Activated T-cell treated with anti-CD3 and anti-CD28 coated beads, Interleukin-2, amount 50 U/mL, for 24 hours (primary cell): ENCODE results near the gene CFAP54.
"Not testable (repeated sequence)": the region's sequence is repeated elsewhere in the genome, so short reads cannot be mapped to it uniquely, and the experiment has no call there.

Source experiments
- DNase-seq: peaks from one replicate; pipeline ENCODE4 v3.0.0-alpha.2; 2020
- H3K27ac Mint-ChIP-seq: 2 replicates; pipeline ENCODE4 v1.8.0; 2020; ENCODE audit warnings: mild to moderate bottlenecking, mixed read lengths
- H3K27me3 Mint-ChIP-seq: 2 replicates; pipeline ENCODE4 v1.8.0; 2020; ENCODE audit warnings: mixed read lengths
- H3K36me3 Mint-ChIP-seq: 2 replicates; pipeline ENCODE4 v1.8.0; 2020; ENCODE audit warnings: low read depth, mixed read lengths
- H3K4me1 Mint-ChIP-seq: 2 replicates; pipeline ENCODE4 v1.8.0; 2020; ENCODE audit warnings: low read depth, mixed read lengths
- H3K4me3 Mint-ChIP-seq: 2 replicates; pipeline ENCODE4 v1.8.0; 2020; ENCODE audit warnings: mild to moderate bottlenecking, moderate library complexity, mixed read lengths
- H3K9me3 Mint-ChIP-seq: 2 replicates; pipeline ENCODE4 v1.8.0; 2020; ENCODE audit warnings: mixed read lengths

The CFAP54 gene, protein sequence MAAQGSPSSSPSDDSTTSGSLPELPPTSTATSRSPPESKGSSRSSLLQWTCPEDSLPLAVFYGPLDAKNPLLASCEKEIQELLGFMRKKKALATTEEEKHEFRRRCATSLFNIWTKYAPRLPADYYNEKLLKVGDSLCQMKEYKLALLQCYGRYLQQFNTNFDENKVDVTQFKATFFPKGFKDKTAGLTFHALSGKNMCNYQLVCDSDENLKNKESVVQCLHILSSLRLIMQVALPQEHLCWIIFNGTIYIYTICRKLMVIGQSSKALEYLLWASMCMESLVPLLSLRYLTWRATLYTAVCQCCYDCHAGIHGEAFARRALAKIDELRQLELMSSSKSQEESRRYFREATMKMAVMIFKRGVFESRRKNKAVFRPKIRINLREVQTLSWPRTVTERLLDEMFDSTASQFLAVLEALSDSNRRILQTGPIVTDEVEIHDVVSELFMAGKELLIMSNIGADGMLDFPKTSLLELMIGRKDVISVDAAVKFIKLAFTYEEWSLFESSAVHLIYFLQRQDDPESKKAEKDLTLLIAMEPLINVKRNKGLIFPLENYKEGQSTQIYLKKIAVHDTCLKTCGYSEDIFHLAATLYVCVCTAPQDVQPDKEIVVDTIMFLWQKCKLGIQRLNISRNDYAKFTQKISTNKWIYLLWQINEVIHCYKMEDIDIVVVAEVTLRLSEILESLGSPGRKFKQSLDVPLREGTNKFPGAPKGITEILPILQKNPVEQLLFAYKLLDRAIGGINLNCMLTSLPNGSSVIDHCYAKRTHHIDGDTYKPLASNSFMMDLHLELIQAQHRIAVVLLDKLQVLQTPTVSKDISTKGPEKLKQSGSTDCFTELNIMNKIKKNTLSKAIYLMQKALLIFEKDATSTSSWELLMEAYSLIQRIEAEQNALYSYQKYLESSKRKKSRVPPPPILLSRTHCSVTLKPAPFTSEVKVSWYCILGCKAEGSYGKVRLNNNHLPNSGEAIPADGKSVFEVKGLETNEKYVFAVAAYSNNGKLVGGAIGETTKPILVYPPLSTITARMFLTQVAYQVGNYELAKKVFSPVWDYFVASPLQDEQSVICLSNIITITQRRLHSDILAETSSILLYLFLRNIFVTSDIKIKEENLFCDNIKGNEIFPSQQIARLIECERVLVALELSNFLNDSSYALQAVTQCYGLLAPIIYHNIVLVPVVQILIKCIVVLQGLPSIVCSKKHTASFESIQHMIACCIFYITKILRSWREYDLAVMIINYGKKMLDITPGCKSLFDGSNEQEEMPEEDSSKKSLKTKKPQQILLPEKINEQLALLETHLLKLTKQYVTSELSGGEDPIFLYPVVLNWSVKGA (N-terminal part only)

DNA sequence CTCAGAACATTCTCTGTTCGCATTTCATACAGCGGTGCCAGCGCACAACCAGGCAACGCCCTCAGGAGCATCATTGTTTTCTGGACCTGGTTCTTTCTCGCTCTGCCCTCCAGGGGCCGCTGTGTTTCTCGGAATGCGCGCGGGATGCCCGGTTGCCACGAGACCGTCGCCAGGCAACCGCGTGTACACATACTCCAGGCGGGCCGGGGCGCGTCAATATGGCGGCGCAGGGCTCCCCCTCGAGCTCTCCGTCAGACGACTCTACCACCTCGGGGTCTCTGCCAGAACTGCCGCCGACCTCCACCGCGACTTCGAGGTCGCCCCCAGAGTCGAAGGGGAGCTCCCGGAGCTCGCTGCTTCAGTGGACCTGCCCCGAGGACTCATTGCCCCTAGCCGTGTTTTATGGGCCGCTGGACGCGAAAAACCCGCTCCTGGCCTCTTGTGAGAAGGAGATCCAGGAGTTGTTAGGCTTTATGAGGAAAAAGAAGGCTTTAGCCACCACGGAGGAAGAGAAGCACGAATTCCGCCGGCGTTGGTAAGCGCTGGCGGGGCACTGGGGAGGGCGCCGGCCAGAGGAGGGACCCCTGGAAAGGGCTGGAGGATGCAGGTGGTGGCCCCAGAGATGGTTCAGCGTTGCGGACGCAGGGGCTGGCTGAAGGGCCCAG, at the start of gene CFAP54:
Gene CFAP54, plus strand, starts transcription at position 186 of the 665 bp plus-strand sequence. Its CDS starts 33 bp downstream, at position 219.
- DNase-seq, result peak; percentile 94
- peak within 1 kb of the TSS; percentile 90 for H3K4me3 Mint-ChIP-seq
- no peaks in the 10 kb centered on the region for H3K9me3 Mint-ChIP-seq
- no peaks in the 10 kb centered on the region for H3K27me3 Mint-ChIP-seq
- peak within 1 kb of the TSS; percentile 87 for H3K27ac Mint-ChIP-seq
- peaks cover 35% of the 10 kb centered on the region for H3K4me1 Mint-ChIP-seq
- H3K36me3 Mint-ChIP-seq, result peaks cover 3% of the 10 kb centered on the region

DNA sequence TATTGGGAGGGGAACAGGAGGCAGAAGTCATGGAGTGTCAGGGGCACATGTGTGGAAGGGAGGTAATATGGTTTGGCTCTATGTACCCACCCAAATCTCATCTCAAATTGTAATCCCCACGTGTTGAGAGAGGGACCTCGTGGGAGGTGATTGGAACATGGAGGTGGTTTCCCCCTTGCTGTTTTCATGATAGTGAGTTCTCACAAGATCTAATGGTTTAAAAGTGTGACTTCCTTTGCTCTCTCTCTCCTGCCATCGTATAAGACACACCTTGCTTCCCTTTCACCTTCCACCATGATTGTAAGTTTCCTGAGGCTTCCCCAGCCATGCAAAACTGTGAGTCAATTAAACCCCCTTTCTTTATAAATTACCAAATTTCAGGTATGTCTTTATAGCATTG, 47.6 kb upstream of the CFAP54 start:
- no peak for DNase-seq
- Mint-ChIP-seq H3K4me1 (peaks cover 53% of the 10 kb centered on the region), H3K36me3 (no peaks in the 10 kb centered on the region)

GRCh38 chr12:96442906-96443305, 46.5 kb upstream of the CFAP54 start:
- no peaks in the 10 kb centered on the region for H3K36me3 Mint-ChIP-seq
- H3K27me3 Mint-ChIP-seq, result no peaks in the 10 kb centered on the region
- H3K27ac Mint-ChIP-seq, result peak overlapping the region; percentile 42
- no peaks in the 10 kb centered on the region for H3K9me3 Mint-ChIP-seq
- no peak for DNase-seq
- H3K4me3 Mint-ChIP-seq, result no peak overlapping the region
- peaks cover 51% of the 10 kb centered on the region for H3K4me1 Mint-ChIP-seq

More for the DNA sequence above, 47.6 kb upstream of the CFAP54 start:
- Mint-ChIP-seq H3K27me3 (no peaks in the 10 kb centered on the region), H3K4me3 (no peak overlapping the region), H3K27ac (peak overlapping the region; percentile 72), H3K9me3 (no peaks in the 10 kb centered on the region)

GRCh38 chr12:96444399-96444798, 45.0 kb upstream of the CFAP54 start:
- Mint-ChIP-seq H3K36me3 (no peaks in the 10 kb centered on the region), H3K4me3 (no peak overlapping the region), H3K4me1 (peaks cover 47% of the 10 kb centered on the region), H3K27ac (peak overlapping the region; percentile 96), H3K9me3 (no peaks in the 10 kb centered on the region), H3K27me3 (no peaks in the 10 kb centered on the region)
- no peak for DNase-seq

- peak overlapping the region; percentile 66 for H3K4me3 Mint-ChIP-seq
- no peak for DNase-seq
These were observed 43.4 kb upstream of the CFAP54 start for GRCh38 chr12:96445691-96446583.

GRCh38 chr12:96447256-96447655, 42.1 kb upstream of the CFAP54 start:
- H3K4me1 Mint-ChIP-seq, result peaks cover 35% of the 10 kb centered on the region
- H3K36me3 Mint-ChIP-seq, result no peaks in the 10 kb centered on the region
- H3K4me3 Mint-ChIP-seq, result no peak overlapping the region
- H3K27me3 Mint-ChIP-seq, result no peaks in the 10 kb centered on the region
- H3K27ac Mint-ChIP-seq, result no peak overlapping the region
- H3K9me3 Mint-ChIP-seq, result no peaks in the 10 kb centered on the region
- no peak for DNase-seq

More at GRCh38 chr12:96445691-96446583, 43.4 kb upstream of the CFAP54 start:
- H3K27ac Mint-ChIP-seq, result peak overlapping the region; percentile 96
- H3K36me3 Mint-ChIP-seq, result no peaks in the 10 kb centered on the region
- peaks cover 43% of the 10 kb centered on the region for H3K4me1 Mint-ChIP-seq
- H3K27me3 Mint-ChIP-seq, result no peaks in the 10 kb centered on the region
- H3K9me3 Mint-ChIP-seq, result no peaks in the 10 kb centered on the region

DNA sequence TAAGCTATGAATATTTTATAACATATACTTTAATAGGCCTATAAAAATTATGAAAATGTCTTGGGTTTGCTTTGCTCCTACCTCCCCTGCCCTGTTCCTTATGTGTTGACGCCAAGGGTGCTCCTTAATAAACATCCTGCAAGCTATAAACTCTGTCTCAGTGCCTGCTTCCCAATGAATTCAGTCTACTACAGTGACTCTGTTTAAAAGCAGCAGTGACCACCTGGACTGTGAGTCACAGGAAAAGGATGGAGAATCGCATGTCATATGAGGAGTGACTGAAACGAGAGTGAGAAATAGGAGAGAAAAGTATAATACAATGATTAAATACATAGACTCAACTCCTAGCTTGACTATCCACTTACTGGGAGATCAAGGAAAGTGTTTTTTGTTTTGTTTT, 41.1 kb upstream of the CFAP54 start:
- no peak for DNase-seq
- no peaks in the 10 kb centered on the region for H3K9me3 Mint-ChIP-seq
- peaks cover 29% of the 10 kb centered on the region for H3K4me1 Mint-ChIP-seq
- no peaks in the 10 kb centered on the region for H3K36me3 Mint-ChIP-seq
- H3K4me3 Mint-ChIP-seq, result no peak overlapping the region
- no peaks in the 10 kb centered on the region for H3K27me3 Mint-ChIP-seq
- H3K27ac Mint-ChIP-seq, result no peak overlapping the region

- H3K27ac Mint-ChIP-seq, result no peak overlapping the region
These were observed 37.0 kb upstream of the CFAP54 start for GRCh38 chr12:96452261-96452922.

GRCh38 chr12:96454396-96454795, 35.0 kb upstream of the CFAP54 start:
- no peaks in the 10 kb centered on the region for H3K27me3 Mint-ChIP-seq
- H3K9me3 Mint-ChIP-seq, result no peaks in the 10 kb centered on the region
- H3K4me3 Mint-ChIP-seq, result no peak overlapping the region
- H3K27ac Mint-ChIP-seq, result no peak overlapping the region
- H3K4me1 Mint-ChIP-seq, result peaks cover 15% of the 10 kb centered on the region
- H3K36me3 Mint-ChIP-seq, result no peaks in the 10 kb centered on the region
- DNase-seq, result no peak

More at GRCh38 chr12:96452261-96452922, 37.0 kb upstream of the CFAP54 start:
- Mint-ChIP-seq H3K4me1 (peaks cover 15% of the 10 kb centered on the region), H3K36me3 (no peaks in the 10 kb centered on the region), H3K4me3 (no peak overlapping the region), H3K27me3 (no peaks in the 10 kb centered on the region), H3K9me3 (no peaks in the 10 kb centered on the region)
- no peak for DNase-seq

DNA sequence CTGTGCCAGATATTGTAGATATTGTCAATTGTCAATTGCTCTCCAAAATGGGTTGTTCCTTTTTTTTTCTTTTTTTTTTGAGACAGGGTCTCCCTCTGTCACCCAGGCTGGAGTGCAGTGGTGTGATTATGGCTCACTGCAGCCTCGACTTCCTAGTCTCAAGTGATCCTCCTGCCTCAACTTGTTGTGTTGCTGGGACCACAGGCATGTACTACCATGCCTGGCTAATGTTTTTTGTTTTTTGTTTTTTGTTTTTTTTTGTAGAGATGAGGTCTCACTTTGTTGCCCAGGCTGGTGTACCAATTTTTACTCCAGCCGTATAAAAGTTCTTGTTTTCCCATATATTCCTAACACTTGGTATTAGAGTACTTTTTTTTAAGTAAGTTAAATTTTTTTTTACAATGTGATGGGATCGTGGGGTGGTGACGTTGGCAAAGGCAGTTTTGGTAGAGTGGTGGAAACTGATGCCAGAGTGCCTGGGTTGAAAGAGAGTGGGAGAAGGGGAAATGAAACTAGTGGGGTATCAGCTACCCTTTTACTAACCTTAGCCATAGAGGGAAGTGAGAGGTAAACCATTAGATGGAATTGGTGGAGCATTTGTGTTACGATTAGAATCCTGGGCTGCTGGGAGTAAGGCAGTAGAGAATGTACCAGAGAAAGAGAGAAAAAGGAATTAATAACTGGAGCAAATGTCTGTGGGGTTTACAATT, 33.0 kb upstream of the CFAP54 start:
- DNase-seq, result no peak
- H3K4me3 Mint-ChIP-seq, result no peak overlapping the region
- no peaks in the 10 kb centered on the region for H3K36me3 Mint-ChIP-seq
- H3K27ac Mint-ChIP-seq, result no peak overlapping the region
- peaks cover 15% of the 10 kb centered on the region for H3K4me1 Mint-ChIP-seq
- no peaks in the 10 kb centered on the region for H3K27me3 Mint-ChIP-seq
- H3K9me3 Mint-ChIP-seq, result no peaks in the 10 kb centered on the region

GRCh38 chr12:96457191-96457930, 32.0 kb upstream of the CFAP54 start:
- Mint-ChIP-seq H3K27ac (no peak overlapping the region), H3K36me3 (no peaks in the 10 kb centered on the region), H3K4me1 (peaks cover 15% of the 10 kb centered on the region), H3K9me3 (no peaks in the 10 kb centered on the region), H3K4me3 (no peak overlapping the region), H3K27me3 (no peaks in the 10 kb centered on the region)
- no peak for DNase-seq

DNA sequence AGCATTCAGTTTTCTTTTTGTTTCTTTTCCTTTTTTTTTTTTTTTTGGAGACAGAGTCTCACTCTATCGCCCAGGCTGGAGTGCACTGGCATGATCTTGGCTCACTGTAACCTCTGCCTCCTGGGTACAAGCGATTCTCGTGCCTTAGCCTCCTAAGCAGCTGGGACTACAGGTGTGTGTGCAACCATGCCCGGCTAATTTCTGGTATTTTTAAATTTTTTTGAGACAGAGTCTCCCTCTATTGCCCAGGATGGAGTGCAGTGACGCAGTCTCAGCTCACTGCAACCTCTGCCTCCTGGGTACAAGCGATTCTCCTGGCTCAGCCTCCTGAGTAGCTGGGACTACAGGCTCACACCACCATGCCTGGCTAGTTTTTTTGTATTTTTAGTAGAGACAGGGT, 30.1 kb upstream of the CFAP54 start:
- H3K36me3 Mint-ChIP-seq, H3K4me3 Mint-ChIP-seq, H3K27ac Mint-ChIP-seq, DNase-seq, H3K9me3 Mint-ChIP-seq, H3K27me3 Mint-ChIP-seq: not testable (repeated sequence)
- H3K4me1 Mint-ChIP-seq, result peaks cover 11% of the 10 kb centered on the region
